HEK293 (cell line): Measurements from ENCODE around the gene SEC61A2.

Experiments
- CTCF ChIA-PET: fragments of 350-600 bp; formaldehyde crosslinking; extraction: SDS; loops from one replicate; lab custom pipeline; 2021; ENCODE audit warnings: antibody characterized with exemption; lab: Yijun Ruan, JAX
- POLR2A ChIA-PET: fragments of 300-600 bp; formaldehyde crosslinking; extraction: SDS; loops from one replicate; lab custom pipeline; 2020; ENCODE audit warnings: antibody characterized with exemption, inconsistent platforms; lab: Yijun Ruan, JAX
- H3K27ac ChIP-seq: fragments of 200-500 bp; sonication (Bioruptor generic); 2 replicates; pipeline ENCODE4 v1.5.1; 2014; ENCODE audit warnings: low read depth, low read length, control low read depth, inconsistent platforms; ENCODE audit errors: extremely low read depth
- H3K36me3 ChIP-seq, 2 experiments: fragments of 200-500 bp in 1 of 2; sonication (Bioruptor generic) in 1 of 2; 1 replicate in 1 of 2; 2 replicates in 1 of 2; pipeline ENCODE4 v1.5.1; 2014 to 2017; ENCODE audit warnings: inconsistent platforms in 2 of 2, low read length in 2 of 2; ENCODE audit not compliant: control insufficient read depth in 2 of 2, insufficient read depth in 1 of 2
- H3K4me1 ChIP-seq: fragments of 200-500 bp; sonication (Bioruptor generic); 2 replicates; pipeline ENCODE4 v1.5.1; 2014; ENCODE audit warnings: mild to moderate bottlenecking, low read length, inconsistent platforms; ENCODE audit not compliant: control insufficient read depth, insufficient read depth
- H3K4me3 ChIP-seq: 2 replicates; pipeline ENCODE4 v1.5.1; 2011; ENCODE audit warnings: low read depth, mild to moderate bottlenecking, control low read depth, low read length, moderate library complexity
- H3K9me3 ChIP-seq: fragments of 200-500 bp; sonication (Bioruptor generic); 2 replicates; pipeline ENCODE4 v1.5.1; 2014; ENCODE audit warnings: low read depth, low read length, inconsistent platforms; ENCODE audit not compliant: control insufficient read depth, insufficient read depth
- GLIS1 ChIP-seq: fragments of 450-650 bp; formaldehyde crosslinking; IDR thresholded peaks from 2 replicates; pipeline ENCODE4 v1.5.1; 2016; ENCODE audit warnings: missing biosample characterization, missing genetic modification characterization
- KLF9 ChIP-seq: fragments of 450-650 bp; formaldehyde crosslinking; IDR thresholded peaks from 2 replicates; pipeline ENCODE4 v1.5.1; 2016; ENCODE audit warnings: missing biosample characterization, missing genetic modification characterization, low read depth
- PBX3 ChIP-seq: sonication (generic); formaldehyde crosslinking; IDR thresholded peaks from 2 replicates; pipeline ENCODE4 v1.8.1; 2022; ENCODE audit warnings: mild to moderate bottlenecking, moderate library complexity, missing genetic modification reagents
- PRDM6 ChIP-seq: fragments of 450-650 bp; formaldehyde crosslinking; IDR thresholded peaks from 2 replicates; pipeline ENCODE4 v1.5.1; 2017; ENCODE audit warnings: missing biosample characterization, missing genetic modification characterization
- ZNF366 ChIP-seq: fragments of 450-650 bp; formaldehyde crosslinking; conservative IDR thresholded peaks from 2 replicates; pipeline ENCODE4 v1.5.1; 2016; ENCODE audit warnings: missing biosample characterization, missing genetic modification characterization
- ZNF391 ChIP-seq: fragments of 450-650 bp; formaldehyde crosslinking; IDR thresholded peaks from 2 replicates; pipeline ENCODE4 v1.5.1; 2016; ENCODE audit warnings: low read depth, missing biosample characterization, missing genetic modification characterization, borderline replicate concordance
- ZNF398 ChIP-seq: fragments of 450-650 bp; formaldehyde crosslinking; IDR thresholded peaks from 2 replicates; pipeline ENCODE4 v1.5.1; 2017; ENCODE audit warnings: missing biosample characterization, missing genetic modification characterization
- ZNF426 ChIP-seq: fragments of 450-650 bp; formaldehyde crosslinking; IDR thresholded peaks from 2 replicates; pipeline ENCODE4 v1.5.1; 2017; ENCODE audit warnings: missing biosample characterization, missing genetic modification characterization, mild to moderate bottlenecking, inconsistent platforms, moderate library complexity
- ZNF449 ChIP-seq: fragments of 450-650 bp; formaldehyde crosslinking; IDR thresholded peaks from 2 replicates; pipeline ENCODE4 v1.5.1; 2017; ENCODE audit warnings: missing biosample characterization, mild to moderate bottlenecking, missing genetic modification characterization, moderate library complexity
- ZNF510 ChIP-seq: fragments of 450-650 bp; formaldehyde crosslinking; IDR thresholded peaks from 2 replicates; pipeline ENCODE4 v1.5.1; 2018; ENCODE audit warnings: mild to moderate bottlenecking, missing genetic modification characterization, missing biosample characterization; ENCODE audit not compliant: insufficient replicate concordance
- ZNF624 ChIP-seq: fragments of 450-650 bp; formaldehyde crosslinking; IDR thresholded peaks from 2 replicates; pipeline ENCODE4 v1.5.1; 2017; ENCODE audit warnings: missing biosample characterization, missing genetic modification characterization
- TF ChIP-seq, protein P1 (sequence below): fragments of 450-650 bp; formaldehyde crosslinking; IDR thresholded peaks from 2 replicates; pipeline ENCODE4 v1.5.1; 2016; ENCODE audit warnings: missing biosample characterization, missing genetic modification characterization, low read depth
- TF ChIP-seq, protein P2 (sequence below): fragments of 450-650 bp; IDR thresholded peaks from 2 replicates; pipeline ENCODE4 v1.5.1; 2018; ENCODE audit warnings: missing biosample characterization, missing genetic modification characterization
- TF ChIP-seq, protein P3 (sequence below): fragments of 450-650 bp; formaldehyde crosslinking; IDR thresholded peaks from 2 replicates; pipeline ENCODE4; 2016; ENCODE audit warnings: missing biosample characterization, missing genetic modification characterization

SEC61A2 gene

DNA sequence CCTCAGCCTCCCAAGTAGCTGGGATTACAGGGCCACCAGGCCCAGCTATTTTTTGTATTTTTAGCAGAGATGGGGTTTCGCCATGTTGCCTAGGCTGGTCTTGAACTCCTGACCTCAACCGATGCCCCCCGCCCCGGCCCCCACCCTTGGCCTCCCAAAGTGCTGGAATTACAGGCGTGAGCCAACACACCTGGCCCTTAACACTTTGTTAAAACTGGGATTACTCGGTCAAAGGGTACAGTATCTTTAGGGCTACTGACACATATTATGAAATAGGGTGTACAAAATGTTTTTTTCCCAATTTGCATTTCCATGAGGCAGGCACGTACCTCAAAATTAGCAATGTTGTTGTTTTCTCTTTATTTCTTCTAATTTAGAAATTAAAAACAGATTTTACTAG, 54.7 kb downstream of the SEC61A2 start (continued):
- TF ChIP-seq ZNF510 (tag by site-specific recombination), result no peak

DNA sequence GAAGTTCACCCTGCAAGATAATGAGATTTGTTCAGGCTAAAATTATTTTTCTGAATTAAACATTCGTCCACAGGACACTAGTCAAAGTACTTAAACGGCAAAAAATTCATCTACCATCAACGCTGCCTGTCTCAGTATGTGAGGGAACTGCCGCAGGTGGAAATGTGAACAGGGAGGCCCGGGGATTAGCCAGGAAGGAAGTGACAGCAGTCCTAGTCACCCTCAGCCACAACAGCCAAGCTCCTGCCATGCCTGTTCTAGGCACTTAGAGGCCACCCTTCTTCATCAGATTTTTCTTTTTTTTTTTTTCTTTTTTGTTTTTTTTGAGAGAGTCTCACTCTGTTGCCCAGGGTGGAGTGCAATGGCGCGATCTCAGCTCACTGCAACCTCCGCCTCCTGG, 56.8 kb downstream of the SEC61A2 start:
- Histone ChIP-seq H3K4me3 (no peak overlapping the region), H3K36me3 (peaks cover 46 to 52% of the 10 kb centered on the region in 2 experiments), H3K27ac (no peak overlapping the region), H3K9me3 (no peaks in the 10 kb centered on the region), H3K4me1 (no peaks in the 10 kb centered on the region)
- TF ChIP-seq, protein P1, sequence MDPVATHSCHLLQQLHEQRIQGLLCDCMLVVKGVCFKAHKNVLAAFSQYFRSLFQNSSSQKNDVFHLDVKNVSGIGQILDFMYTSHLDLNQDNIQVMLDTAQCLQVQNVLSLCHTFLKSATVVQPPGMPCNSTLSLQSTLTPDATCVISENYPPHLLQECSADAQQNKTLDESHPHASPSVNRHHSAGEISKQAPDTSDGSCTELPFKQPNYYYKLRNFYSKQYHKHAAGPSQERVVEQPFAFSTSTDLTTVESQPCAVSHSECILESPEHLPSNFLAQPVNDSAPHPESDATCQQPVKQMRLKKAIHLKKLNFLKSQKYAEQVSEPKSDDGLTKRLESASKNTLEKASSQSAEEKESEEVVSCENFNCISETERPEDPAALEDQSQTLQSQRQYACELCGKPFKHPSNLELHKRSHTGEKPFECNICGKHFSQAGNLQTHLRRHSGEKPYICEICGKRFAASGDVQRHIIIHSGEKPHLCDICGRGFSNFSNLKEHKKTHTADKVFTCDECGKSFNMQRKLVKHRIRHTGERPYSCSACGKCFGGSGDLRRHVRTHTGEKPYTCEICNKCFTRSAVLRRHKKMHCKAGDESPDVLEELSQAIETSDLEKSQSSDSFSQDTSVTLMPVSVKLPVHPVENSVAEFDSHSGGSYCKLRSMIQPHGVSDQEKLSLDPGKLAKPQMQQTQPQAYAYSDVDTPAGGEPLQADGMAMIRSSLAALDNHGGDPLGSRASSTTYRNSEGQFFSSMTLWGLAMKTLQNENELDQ (tag by site-specific recombination), result no peak
- TF ChIP-seq ZNF624 (tag by site-specific recombination) (no peak), ZNF398 (tag by site-specific recombination) (no peak), PBX3 (CRISPR knock-in tag) (no peak), KLF9 (tag by site-specific recombination) (no peak), GLIS1 (tag by site-specific recombination) (no peak), PRDM6 (tag by site-specific recombination) (no peak)
- TF ChIP-seq, protein P2, sequence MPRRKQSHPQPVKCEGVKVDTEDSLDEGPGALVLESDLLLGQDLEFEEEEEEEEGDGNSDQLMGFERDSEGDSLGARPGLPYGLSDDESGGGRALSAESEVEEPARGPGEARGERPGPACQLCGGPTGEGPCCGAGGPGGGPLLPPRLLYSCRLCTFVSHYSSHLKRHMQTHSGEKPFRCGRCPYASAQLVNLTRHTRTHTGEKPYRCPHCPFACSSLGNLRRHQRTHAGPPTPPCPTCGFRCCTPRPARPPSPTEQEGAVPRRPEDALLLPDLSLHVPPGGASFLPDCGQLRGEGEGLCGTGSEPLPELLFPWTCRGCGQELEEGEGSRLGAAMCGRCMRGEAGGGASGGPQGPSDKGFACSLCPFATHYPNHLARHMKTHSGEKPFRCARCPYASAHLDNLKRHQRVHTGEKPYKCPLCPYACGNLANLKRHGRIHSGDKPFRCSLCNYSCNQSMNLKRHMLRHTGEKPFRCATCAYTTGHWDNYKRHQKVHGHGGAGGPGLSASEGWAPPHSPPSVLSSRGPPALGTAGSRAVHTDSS, result no peak
- ChIA-PET CTCF (no interaction called here), POLR2A (interaction anchor here (1.0 kb wide), 1 partner anchor 18 kb away, joined by 3 read pairs; no protein-coding TSS in a partner anchor)

DNA sequence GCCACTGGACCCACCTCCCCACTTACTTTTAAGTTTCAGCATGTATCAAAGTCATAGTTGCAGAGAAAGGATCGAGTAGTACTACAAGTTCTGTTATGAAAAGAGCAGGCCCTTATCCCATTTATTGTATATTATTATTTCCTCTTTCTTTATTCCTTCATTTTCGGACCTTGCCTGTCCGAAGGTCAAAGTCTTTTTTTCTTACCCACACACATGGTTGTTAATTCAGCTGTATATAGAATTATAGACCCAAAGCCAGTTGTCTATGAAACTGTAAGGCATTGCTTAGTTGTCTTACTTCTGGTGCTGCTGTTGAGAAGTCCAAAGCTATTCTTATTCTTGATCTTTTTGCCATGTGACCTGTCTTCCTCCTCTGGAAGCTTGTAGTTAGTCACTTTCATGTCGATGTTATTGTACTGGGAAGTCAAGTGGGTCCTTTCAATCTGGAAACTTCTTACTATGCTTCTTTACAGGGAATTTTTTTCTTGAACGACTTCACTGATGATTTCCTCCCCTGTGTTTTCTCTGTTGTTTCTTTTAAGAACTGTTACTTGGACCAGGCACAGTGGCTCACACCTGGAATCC, 57.9 kb downstream of the SEC61A2 start:
- POLR2A ChIA-PET, result no interaction called here
- TF ChIP-seq ZNF366 (tag by site-specific recombination) (no peak), ZNF449 (tag by site-specific recombination) (no peak), ZNF391 (tag by site-specific recombination) (no peak), ZNF426 (no peak)
- TF ChIP-seq, protein P3, sequence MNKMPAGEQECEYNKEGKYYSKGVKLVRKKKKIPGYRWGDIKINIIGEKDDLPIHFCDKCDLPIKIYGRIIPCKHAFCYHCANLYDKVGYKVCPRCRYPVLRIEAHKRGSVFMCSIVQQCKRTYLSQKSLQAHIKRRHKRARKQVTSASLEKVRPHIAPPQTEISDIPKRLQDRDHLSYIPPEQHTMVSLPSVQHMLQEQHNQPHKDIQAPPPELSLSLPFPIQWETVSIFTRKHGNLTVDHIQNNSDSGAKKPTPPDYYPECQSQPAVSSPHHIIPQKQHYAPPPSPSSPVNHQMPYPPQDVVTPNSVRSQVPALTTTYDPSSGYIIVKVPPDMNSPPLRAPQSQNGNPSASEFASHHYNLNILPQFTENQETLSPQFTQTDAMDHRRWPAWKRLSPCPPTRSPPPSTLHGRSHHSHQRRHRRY (tag by site-specific recombination), result no peak
- TF ChIP-seq, all 188 proteins: peak for 0
- Histone ChIP-seq H3K27ac (no peak overlapping the region), H3K36me3 (peaks cover 40 to 54% of the 10 kb centered on the region in 2 experiments), H3K4me1 (no peaks in the 10 kb centered on the region), H3K4me3 (no peak overlapping the region), H3K9me3 (no peaks in the 10 kb centered on the region)
- CTCF ChIA-PET, result no interaction called here
